HG02973 (cell line): Measurements from ENCODE around the gene STRADA.
A peak's percentile ranks its signal among the peaks of the same experiment; 100 is the strongest.

Source experiments
- ATAC-seq: cut with Tn5 transposase; IDR thresholded peaks from one replicate; pipeline ENCODE4 v1.9.1; 2021; ENCODE audit warnings: moderate library complexity; ENCODE audit not compliant: unreplicated experiment

STRADA gene

GRCh38 chr17:63741408-63742173, at the start of gene STRADA:
Gene STRADA (minus strand): TSS chr17:63741799. CDS start chr17:63728369, 13,430 bp downstream.
- ATAC-seq = peak; percentile 82

- no peak for ATAC-seq
Observed at GRCh38 chr17:63790057-63790456, 48.5 kb upstream of the STRADA start.

- ATAC-seq = no peak
Observed at GRCh38 chr17:63786971-63787711, 45.5 kb upstream of the STRADA start.

GRCh38 chr17:63786117-63786516, 44.5 kb upstream of the STRADA start:
- ATAC-seq = no peak

GRCh38 chr17:63785556-63785955, 44.0 kb upstream of the STRADA start:
- ATAC-seq = no peak

- ATAC-seq = no peak
Observed at GRCh38 chr17:63783522-63783921, 41.9 kb upstream of the STRADA start.

GRCh38 chr17:63780928-63781327, 39.3 kb upstream of the STRADA start:
- no peak for ATAC-seq

- ATAC-seq = no peak
Observed at GRCh38 chr17:63780507-63780906, 38.9 kb upstream of the STRADA start.

- no peak for ATAC-seq
Observed at GRCh38 chr17:63775420-63775819, 33.8 kb upstream of the STRADA start.

GRCh38 chr17:63774969-63775265, 33.3 kb upstream of the STRADA start:
- no peak for ATAC-seq

GRCh38 chr17:63774141-63774968, 32.8 kb upstream of the STRADA start, which contains the start of gene DDX42:
Gene DDX42 (plus strand): TSS chr17:63774170. CDS start chr17:63787050, 12,880 bp downstream.
- ATAC-seq = no peak

- peak; percentile 78 for ATAC-seq
Observed at GRCh38 chr17:63773272-63774140, 31.9 kb upstream of the STRADA start, which contains the start of gene CCDC47. Gene CCDC47 (minus strand): TSS chr17:63773597. CDS start chr17:63766175, 7,422 bp downstream.

- ATAC-seq = no peak
Observed at GRCh38 chr17:63772801-63773271, 31.2 kb upstream of the STRADA start.

- ATAC-seq = no peak
Observed at GRCh38 chr17:63768433-63768832, 26.8 kb upstream of the STRADA start.

- ATAC-seq = no peak
Observed at GRCh38 chr17:63766754-63767153, 25.2 kb upstream of the STRADA start.

GRCh38 chr17:63764716-63765115, 23.1 kb upstream of the STRADA start:
- ATAC-seq = no peak

GRCh38 chr17:63762161-63763078, 20.8 kb upstream of the STRADA start:
- ATAC-seq = no peak

- no peak for ATAC-seq
Observed at GRCh38 chr17:63760771-63761539, 19.4 kb upstream of the STRADA start.
